SU-DHL-6 (cell line): ENCODE data around the gene ZKSCAN1.
"Not testable (repeated sequence)": the region's sequence is repeated elsewhere in the genome, so short reads cannot be mapped to it uniquely, and the experiment has no call there.

Source experiments
- EZH2phosphoT487 ChIP-seq: fragments of 200-600 bp; sonication (generic), shearing (Covaris generic); conservative IDR thresholded peaks from 2 replicates; pipeline ENCODE4 v1.6.1; 2018; ENCODE audit warnings: mild to moderate bottlenecking, antibody characterized with exemption, low read length, moderate library complexity, mixed read lengths
- TF ChIP-seq, protein P1 (sequence below): fragments of 200-600 bp; sonication (generic); IDR thresholded peaks from one replicate; pipeline ENCODE4 v1.5.1; 2017; ENCODE audit warnings: antibody characterized with exemption, mild to moderate bottlenecking, low read length, moderate library complexity; ENCODE audit not compliant: insufficient read depth, poor library complexity, severe bottlenecking

DNA sequence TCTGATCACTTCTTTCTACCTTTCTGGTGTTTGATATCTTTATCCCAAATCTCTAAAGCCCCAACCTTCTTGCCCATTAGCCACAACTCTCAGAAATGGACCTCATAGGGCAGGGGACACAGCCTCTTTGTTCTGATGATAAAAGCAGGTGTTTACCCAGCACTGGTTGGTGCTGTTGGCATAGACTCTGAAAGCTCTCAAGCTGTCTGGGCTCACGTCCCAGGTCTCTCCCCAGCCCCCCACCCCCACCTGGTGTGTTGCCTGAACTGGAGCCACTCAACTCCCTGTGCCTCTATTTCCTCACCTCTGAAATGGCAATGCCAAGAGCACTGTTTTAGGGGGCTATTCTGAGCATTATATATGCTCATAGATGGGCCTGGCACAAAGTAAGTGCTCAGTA is 45.6 kb upstream of the ZKSCAN1 start:
- TF ChIP-seq, protein P1, sequence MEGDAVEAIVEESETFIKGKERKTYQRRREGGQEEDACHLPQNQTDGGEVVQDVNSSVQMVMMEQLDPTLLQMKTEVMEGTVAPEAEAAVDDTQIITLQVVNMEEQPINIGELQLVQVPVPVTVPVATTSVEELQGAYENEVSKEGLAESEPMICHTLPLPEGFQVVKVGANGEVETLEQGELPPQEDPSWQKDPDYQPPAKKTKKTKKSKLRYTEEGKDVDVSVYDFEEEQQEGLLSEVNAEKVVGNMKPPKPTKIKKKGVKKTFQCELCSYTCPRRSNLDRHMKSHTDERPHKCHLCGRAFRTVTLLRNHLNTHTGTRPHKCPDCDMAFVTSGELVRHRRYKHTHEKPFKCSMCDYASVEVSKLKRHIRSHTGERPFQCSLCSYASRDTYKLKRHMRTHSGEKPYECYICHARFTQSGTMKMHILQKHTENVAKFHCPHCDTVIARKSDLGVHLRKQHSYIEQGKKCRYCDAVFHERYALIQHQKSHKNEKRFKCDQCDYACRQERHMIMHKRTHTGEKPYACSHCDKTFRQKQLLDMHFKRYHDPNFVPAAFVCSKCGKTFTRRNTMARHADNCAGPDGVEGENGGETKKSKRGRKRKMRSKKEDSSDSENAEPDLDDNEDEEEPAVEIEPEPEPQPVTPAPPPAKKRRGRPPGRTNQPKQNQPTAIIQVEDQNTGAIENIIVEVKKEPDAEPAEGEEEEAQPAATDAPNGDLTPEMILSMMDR = not testable (repeated sequence)
- not testable (repeated sequence) for TF ChIP-seq EZH2phosphoT487
